ENCODE data around the gene COMTD1. TPM values are rescaled to one million over a fixed set of nuclear protein-coding genes. Genes with fewer than 3 reads are reported as not detected.

COMTD1 gene
- total RNA-seq, 2 donors from 2014 or later: 26.8 to 49.3 TPM

GRCh38 chr10:75210282-75211006, 25.3 kb downstream of the COMTD1 start, which contains the start of gene VDAC2:
Gene VDAC2 (plus strand): TSS chr10:75210796. CDS start chr10:75211159, 363 bp downstream.
- H3K9me3 ChIP-seq: no peaks in the 10 kb centered on the region
- under 1% methylated on average over 62 of the region's 80 CpGs for WGBS
- peak within 1 kb of the TSS; percentile 96 to 100 for H3K4me3 ChIP-seq
- H3K27me3 ChIP-seq (replicated peaks; ENCODE audit: insufficient read depth): no peaks in the 10 kb centered on the region
- H3K4me1 ChIP-seq (replicated peaks): peaks cover 5% of the 10 kb centered on the region
- H3K27ac ChIP-seq: peak within 1 kb of the TSS; percentile 98 to 99
- intact Hi-C loops (cut with DNase I): loop anchor here (5.0 kb wide), 1 partner anchor 98 kb away; the partner anchor contains the start of gene SAMD8
- no peaks in the 10 kb centered on the region for H3K36me3 ChIP-seq
- TF ChIP-seq POLR2A (IDR thresholded peaks at IDR 0.05): peak; percentile 92
- peak in 2 of 4 experiments; percentile 22 to 23 for TF ChIP-seq CTCF (IDR thresholded peaks at IDR 0.05)
- peak; percentile 82 for TF ChIP-seq POLR2AphosphoS5 (IDR thresholded peaks at IDR 0.05)
- DNase-seq (ENCODE audit: low spot score): peak; percentile 86

- TF ChIP-seq CTCF (IDR thresholded peaks at IDR 0.05) (no peak), POLR2A (IDR thresholded peaks at IDR 0.05) (no peak), POLR2AphosphoS5 (IDR thresholded peaks at IDR 0.05) (peak; percentile 25)
- H3K36me3 ChIP-seq: no peaks in the 10 kb centered on the region
- H3K4me3 ChIP-seq: peak overlapping the region; percentile 96 to 100
- peak overlapping the region; percentile 98 to 99 for H3K27ac ChIP-seq
- no peaks in the 10 kb centered on the region for H3K9me3 ChIP-seq
- peaks cover 5% of the 10 kb centered on the region for H3K4me1 ChIP-seq (replicated peaks)
- intact Hi-C loops (cut with DNase I): loop anchor here (5.0 kb wide), 1 partner anchor 98 kb away; the partner anchor contains the start of gene SAMD8
- DNase-seq (ENCODE audit: low spot score): peak; percentile 43
- 1% methylated on average over 18 of the region's 19 CpGs for WGBS
- H3K27me3 ChIP-seq (replicated peaks; ENCODE audit: insufficient read depth): no peaks in the 10 kb centered on the region
These were observed 25.9 kb downstream of the COMTD1 start for GRCh38 chr10:75209921-75210281.

GRCh38 chr10:75209086-75209920, 26.5 kb downstream of the COMTD1 start:
- intact Hi-C loops (cut with DNase I): no loop called here
- Histone ChIP-seq H3K27ac (peak overlapping the region; percentile 98 to 99), H3K4me3 (peak overlapping the region; percentile 96 to 100), H3K9me3 (no peaks in the 10 kb centered on the region), H3K4me1 (replicated peaks) (peaks cover 5% of the 10 kb centered on the region), H3K27me3 (replicated peaks; ENCODE audit: insufficient read depth) (no peaks in the 10 kb centered on the region), H3K36me3 (no peaks in the 10 kb centered on the region)
- WGBS: 79% methylated on average over 16 of the region's 16 CpGs
- DNase-seq (ENCODE audit: low spot score): peak; percentile 14
- TF ChIP-seq POLR2AphosphoS5 (IDR thresholded peaks at IDR 0.05) (no peak), CTCF (IDR thresholded peaks at IDR 0.05) (no peak), POLR2A (IDR thresholded peaks at IDR 0.05) (no peak)

- Histone ChIP-seq H3K4me3 (no peak overlapping the region), H3K36me3 (no peaks in the 10 kb centered on the region), H3K4me1 (replicated peaks) (peaks cover 5% of the 10 kb centered on the region), H3K27ac (peak overlapping the region in 1 of 2 donors; percentile 98), H3K9me3 (no peaks in the 10 kb centered on the region), H3K27me3 (replicated peaks; ENCODE audit: insufficient read depth) (no peaks in the 10 kb centered on the region)
- WGBS: 35% methylated on average over 4 of the region's 4 CpGs
- intact Hi-C loops (cut with DNase I): no loop called here
- peak; percentile 61 for DNase-seq (ENCODE audit: low spot score)
- TF ChIP-seq CTCF (IDR thresholded peaks at IDR 0.05): no peak
- TF ChIP-seq POLR2AphosphoS5 (IDR thresholded peaks at IDR 0.05): peak; percentile 79
- TF ChIP-seq POLR2A (IDR thresholded peaks at IDR 0.05): peak; percentile 10
These were observed 27.6 kb downstream of the COMTD1 start for GRCh38 chr10:75208181-75208580.

All from prostate gland (tissue), 2 donors.